HG03196 (cell line): ENCODE data around the gene CXCL3.
"Not testable (repeated sequence)": the region's sequence is repeated elsewhere in the genome, so short reads cannot be mapped to it uniquely, and the experiment has no call there.

Experiments used
- ATAC-seq: cut with Tn5 transposase; IDR thresholded peaks from one replicate; pipeline ENCODE4 v1.9.1; 2021; ENCODE audit not compliant: unreplicated experiment

Gene CXCL3

GRCh38 chr4:74038425-74039314 lies at the start of gene CXCL3:
Gene CXCL3, minus strand, starts transcription at chr4:74038689. Its CDS starts 78 bp downstream, at chr4:74038611.
- ATAC-seq = no peak

DNA sequence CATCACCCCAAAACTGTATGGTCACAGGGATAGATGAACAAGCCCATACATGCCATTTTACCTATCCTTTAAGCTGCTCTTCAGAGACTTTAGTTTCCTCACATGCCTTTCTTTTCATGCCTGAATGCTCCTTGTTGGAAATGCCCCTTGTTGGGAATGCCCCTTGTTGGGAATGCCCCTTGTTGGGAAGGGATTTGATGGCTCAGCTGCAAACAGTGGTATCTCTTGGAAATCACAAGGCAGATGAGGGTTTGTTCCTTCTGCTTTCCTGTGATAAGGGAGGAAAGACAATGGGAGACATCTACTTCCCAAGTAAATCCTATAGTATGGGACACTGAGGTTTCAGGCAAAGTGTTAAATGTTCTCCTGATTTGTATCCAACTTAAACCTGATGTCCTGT lies 49.0 kb upstream of the CXCL3 start:
- no peak for ATAC-seq

- no peak for ATAC-seq
These were observed 47.2 kb upstream of the CXCL3 start for GRCh38 chr4:74085669-74086068.

DNA sequence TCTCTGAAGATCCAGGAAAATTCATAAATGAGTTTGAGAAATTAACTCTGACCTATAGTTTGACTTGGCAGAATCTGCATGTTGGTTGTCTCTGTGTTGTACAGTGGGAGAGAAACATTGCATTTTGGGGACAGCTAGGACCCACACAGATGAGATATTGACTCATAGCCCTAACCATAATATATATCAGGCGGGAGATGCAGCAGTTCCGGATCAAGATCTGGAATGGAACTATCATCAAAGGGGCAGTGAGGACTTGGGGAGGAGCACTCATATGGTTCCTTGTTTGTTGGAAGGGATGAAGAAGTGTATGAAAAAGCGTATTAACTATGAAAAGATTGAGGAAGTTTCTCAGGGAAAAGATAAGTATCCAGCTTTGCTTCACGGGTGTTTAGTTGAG lies 46.5 kb upstream of the CXCL3 start:
- ATAC-seq = no peak

- no peak for ATAC-seq
These were observed 45.1 kb upstream of the CXCL3 start for GRCh38 chr4:74083546-74083945.

GRCh38 chr4:74081035-74081434 lies 42.5 kb upstream of the CXCL3 start:
- ATAC-seq = no peak

- not testable (repeated sequence) for ATAC-seq
These were observed 41.9 kb upstream of the CXCL3 start for GRCh38 chr4:74080351-74080750.

DNA sequence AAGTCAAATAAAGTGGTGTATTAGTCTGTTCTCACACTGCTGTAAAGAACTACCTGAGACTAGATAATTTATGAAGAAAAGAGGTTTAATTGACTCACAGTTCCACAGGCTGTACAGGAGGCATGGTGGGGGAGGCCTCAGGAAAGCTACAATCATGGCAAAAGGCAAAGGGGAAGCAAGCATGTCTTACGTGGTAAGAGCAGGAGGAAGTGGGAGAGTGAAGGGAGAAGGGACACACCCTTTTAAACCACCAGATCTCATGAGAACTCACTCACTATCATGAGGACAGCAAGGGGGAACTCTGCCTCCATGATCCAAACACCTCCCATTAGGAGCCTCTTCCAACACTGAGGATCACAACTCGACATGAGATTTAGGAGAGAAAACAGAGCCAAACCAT lies 40.5 kb upstream of the CXCL3 start:
- not testable (repeated sequence) for ATAC-seq

DNA sequence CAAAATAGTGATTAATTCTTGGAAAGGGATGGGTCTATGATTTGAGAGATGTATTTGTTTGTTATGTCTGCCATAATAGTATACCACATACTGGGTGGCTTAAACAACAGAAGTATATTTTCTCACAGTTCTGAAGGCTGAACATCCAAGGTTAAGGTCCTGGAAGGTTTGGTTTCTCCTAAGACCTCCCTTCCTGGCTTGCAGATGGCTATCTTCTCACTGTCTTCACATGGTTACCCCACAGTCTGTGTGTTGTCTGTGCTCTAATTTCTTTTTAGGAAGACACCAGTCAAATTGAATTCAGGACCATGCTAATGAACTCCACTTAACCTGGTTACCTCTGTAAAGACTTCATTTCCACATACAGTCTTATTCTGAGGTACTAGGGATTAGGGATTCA lies 34.9 kb upstream of the CXCL3 start:
- no peak for ATAC-seq

GRCh38 chr4:74072739-74073138 lies 34.2 kb upstream of the CXCL3 start:
- ATAC-seq = no peak

DNA sequence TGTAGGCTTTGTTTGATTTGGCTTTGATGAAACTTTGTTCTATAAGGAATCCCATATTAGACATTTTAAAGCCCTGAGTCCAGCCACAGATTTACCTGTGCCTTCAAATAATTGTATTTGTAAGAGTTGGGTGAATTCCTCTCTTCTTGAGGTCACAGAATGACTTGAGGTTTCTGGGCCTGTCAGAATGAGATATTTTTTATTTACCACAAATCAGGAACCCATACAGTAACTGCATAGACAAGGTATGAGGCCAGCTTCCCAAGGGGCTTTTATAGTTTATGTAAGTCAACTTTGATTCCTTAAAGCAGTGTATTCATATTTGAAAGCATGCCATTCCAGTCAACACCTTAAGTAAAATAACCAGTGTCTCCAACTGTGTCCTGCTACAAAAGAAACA lies 29.1 kb upstream of the CXCL3 start:
- ATAC-seq = no peak

- no peak for ATAC-seq
These were observed 27.7 kb upstream of the CXCL3 start for GRCh38 chr4:74066232-74066631.

- ATAC-seq = no peak
These were observed 26.7 kb upstream of the CXCL3 start for GRCh38 chr4:74065115-74065642.

DNA sequence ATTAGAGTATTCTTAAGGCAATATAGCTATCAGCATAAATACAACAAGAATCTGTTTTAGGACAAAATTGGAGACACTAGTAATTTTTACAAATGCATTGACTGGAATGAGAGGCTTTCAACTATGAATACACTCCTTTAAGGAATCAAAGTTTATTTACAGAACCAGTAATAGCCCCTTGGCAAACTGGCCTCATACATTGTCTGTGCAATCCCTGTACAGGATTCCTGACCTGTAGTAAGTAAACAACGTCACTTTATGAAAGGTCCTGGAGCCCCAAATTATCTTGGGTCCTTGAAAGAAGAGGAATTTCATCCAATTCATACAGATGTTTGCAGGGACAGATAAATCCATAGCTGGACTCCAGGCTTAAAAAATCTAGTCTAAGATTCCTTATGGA lies 25.4 kb upstream of the CXCL3 start:
- no peak for ATAC-seq

GRCh38 chr4:74062953-74063352 lies 24.5 kb upstream of the CXCL3 start:
- no peak for ATAC-seq

GRCh38 chr4:74061430-74061829 lies 22.9 kb upstream of the CXCL3 start:
- ATAC-seq = no peak

DNA sequence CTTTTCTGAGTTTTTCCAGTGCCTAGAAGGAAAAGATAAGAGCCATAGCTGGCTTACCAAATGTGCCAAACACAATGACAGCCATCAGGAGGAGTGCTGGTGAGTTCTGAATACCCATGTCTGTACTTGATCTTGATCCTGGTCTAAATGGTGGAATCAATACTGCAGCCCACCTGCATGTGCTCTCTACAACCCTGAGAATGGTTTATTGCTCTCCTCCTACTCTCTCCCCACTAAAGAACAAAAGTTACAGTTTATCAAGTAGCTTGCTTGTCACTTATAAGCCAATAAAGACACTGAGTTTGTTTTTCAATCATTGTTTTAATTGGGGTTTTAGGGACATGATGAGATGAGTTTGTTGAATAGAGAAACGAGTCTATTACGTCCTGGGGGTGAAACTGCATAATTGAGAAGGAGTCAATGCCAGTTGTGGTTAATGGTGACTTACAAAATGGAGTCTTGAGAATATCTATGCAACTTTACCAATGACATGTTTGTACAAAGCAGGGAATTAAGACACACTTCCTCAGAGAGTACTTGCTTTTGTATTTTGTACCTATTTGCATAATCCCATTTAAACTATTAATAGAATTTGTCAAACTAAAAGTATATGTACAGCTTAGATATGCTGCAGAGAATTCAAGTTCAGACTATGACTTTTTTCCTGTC lies 20.8 kb upstream of the CXCL3 start:
- no peak for ATAC-seq

GRCh38 chr4:74058048-74058651 lies 19.7 kb upstream of the CXCL3 start:
- ATAC-seq = no peak

GRCh38 chr4:74057588-74057987 lies 19.1 kb upstream of the CXCL3 start:
- ATAC-seq = no peak

GRCh38 chr4:74056858-74057562 lies 18.5 kb upstream of the CXCL3 start:
- no peak for ATAC-seq
